PFSK-1 (cell line): ENCODE data around the gene ESAM.

Experiments
- POLR2AphosphoS5 ChIP-seq: IDR thresholded peaks from 2 replicates; pipeline ENCODE4 v1.6.1; 2012; ENCODE audit warnings: low read depth, mild to moderate bottlenecking, control low read depth, low read length, moderate library complexity
- TAF1 ChIP-seq: IDR thresholded peaks from 2 replicates; pipeline ENCODE4 v1.6.1; 2012; ENCODE audit warnings: low read length, control low read depth, borderline replicate concordance; ENCODE audit not compliant: insufficient read depth

DNA sequence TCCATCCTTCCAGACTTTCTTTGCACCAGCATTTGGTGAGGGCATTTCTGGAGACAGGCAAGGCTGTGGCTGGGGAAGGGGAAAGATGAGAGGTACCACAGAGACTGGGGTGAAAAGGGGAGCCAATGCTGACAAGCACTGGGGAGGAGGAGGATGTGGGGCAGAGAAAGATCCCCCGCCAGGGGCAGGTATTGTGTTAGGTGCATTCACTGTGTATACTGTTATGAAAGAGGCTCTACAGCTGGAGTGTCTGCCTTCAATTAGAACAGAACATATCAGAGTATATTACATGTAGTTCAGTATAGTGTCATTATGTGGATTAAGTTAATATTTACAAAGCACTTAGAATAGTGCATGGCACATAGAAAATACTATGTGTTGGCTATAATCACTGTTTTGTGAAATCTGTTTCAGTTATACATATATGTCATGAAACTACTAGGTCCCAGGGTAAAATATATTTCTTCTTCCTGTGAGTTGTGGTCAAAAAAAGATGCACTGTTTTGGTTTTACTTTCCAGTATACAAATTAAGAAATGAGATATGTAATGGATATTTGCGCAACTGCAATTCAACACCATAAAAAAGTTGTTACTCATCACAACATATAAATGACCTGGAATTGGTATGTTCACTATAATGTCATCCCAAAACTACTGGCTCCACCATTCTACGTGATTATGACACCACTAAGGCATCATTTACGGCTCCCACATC, 29.7 kb upstream of the ESAM start:
- TF ChIP-seq TAF1 (no peak), POLR2AphosphoS5 (no peak)
